IPS DF 4.7 (cell line): ENCODE results near the gene HABP2.

Source experiments
- DNase-seq: peaks from one replicate; pipeline ENCODE4 v3.0.0-alpha.2; 2013; ENCODE audit warnings: low spot score; ENCODE audit errors: extremely low read depth

HABP2 gene

GRCh38 chr10:113552701-113553100 lies at the start of gene HABP2:
HABP2 (plus strand) TSS chr10:113553053; CDS start chr10:113553122, 69 bp downstream.
- no peak for DNase-seq

DNA sequence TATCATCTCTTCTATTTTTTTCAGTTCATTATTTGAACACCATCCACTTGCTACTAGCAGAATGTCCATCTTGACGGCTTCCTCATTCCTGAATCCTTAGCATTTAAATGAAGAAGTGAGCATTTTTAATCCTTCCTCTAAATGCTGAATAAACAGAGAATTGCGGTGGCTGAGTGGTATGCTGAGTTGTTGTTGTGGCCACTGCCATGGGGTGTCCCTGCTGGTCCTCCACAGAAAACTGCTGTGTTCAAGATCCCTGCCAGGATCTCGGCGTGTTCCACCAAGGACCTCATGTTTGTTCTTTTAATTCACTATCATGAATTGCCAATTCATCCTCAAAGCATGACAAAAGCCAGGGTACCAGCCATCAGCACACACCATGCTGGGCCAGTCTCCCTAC lies 48.9 kb upstream of the HABP2 start:
- DNase-seq: no peak

DNA sequence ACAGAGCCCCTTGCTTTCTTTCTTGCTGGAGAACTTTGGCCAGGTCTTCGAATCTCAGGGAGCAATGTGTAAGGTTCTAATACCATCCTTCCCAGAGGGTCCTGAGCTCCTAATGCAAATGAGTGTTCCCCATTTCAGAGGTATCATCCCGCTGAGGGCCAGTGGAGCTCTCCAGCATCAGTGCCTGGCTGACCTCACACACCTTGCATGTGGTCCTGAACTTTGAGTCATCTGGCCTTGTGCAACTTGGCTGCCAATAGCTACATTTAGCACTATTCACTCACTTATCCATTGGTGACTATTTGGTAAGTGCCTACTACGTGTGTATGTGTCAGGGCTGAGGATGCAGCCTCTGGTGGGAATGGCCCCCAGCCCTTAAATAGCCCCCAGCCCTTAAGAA lies 48.4 kb upstream of the HABP2 start:
- DNase-seq: no peak

DNA sequence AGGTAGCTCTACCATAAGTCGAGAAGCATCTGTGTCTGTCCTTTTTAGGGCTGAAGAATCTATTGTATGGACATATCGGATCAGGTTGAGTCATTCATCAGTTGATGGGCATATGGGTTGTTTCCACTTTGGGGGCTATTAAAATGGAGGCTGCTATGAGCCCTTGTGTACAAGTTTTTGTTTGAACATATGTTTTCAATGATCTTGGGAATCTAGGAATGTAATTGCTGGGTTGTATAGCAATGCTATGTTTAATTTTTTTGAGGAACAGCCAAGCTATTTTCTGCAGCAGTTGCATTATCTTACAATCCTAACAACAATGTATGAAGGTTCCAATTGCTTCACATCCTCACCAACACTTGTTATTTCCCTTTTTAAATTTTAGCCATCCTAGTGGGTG lies 46.4 kb upstream of the HABP2 start:
- DNase-seq: no peak

- no peak for DNase-seq
Observed at GRCh38 chr10:113511419-113511818, 41.4 kb upstream of the HABP2 start.

DNA sequence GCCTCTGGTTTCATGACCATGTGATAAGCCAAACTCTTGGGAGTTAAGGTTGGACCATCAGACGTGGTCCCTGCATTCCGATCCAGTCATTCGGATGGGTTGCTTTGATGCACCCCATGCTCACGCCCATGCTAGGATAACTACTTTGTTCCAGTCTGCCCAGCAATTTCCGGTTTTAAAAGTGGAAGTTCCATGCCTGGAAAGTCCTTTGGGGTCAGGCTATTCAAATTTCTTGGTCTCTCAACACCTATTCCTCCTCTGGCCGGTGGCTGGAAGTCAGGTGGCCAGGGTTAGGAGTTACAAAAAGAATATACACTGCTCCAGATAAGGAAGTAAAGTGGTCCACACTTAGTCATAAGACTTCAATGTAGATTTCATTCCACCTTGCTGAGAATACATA lies 37.7 kb upstream of the HABP2 start:
- no peak for DNase-seq

DNA sequence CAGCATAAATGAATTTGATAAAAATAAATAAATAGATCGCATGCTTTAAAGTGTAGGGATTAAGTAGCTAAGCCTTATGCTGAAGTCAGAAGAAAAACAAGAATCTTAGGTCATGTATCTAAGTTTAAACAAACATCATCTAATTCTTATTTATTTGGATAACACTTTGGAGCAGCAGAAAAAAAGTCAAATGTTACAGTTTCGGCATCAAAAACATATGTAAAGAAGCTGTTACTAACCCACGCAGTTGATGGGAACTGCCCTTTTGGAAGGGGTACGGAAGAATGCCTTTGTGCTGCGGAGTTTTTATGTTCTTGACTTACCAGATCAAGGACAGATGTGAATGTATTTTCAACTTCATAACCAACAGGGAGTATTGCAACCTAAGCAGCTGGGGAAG lies 37.3 kb upstream of the HABP2 start:
- no peak for DNase-seq

GRCh38 chr10:113516061-113516460 lies 36.8 kb upstream of the HABP2 start:
- no peak for DNase-seq

GRCh38 chr10:113517165-113517900 lies 35.5 kb upstream of the HABP2 start:
- DNase-seq: no peak

DNA sequence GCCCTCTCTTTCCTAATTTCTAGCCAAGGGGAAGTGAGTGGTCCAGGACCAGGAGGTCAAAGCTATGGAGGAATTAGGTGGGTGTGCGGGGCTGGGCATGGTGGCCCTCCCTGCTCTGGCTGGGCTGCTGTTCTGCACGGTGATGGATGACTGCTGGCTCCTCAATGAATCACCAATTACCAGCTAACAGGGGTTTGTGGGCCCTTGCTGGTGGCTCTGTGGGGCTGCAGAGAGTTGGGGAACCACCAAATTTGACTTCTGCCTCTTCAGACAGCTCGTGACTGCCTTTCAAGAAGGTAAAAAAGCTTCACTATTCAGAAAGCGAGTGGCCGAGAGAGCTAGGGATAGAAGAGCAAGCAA lies 35.0 kb upstream of the HABP2 start:
- no peak for DNase-seq

DNA sequence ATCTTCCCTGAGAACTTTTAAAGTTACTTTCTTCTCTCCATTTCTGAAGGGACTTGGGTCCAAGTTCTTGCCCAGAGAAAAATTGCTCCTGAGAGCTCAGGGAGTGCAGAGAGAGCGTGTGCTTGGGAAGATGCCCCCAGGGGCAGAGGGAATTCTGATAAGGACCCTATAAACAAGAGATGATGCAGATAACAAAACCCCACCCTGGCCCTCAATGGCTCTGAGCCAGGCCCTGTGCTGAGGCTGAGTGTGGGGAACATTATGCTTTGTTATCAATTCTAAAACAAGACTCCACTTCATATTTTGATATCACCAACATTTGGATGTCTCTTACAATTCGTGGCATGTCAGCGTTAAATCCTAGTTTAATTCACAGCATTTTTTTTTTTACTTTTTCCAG lies 34.4 kb upstream of the HABP2 start:
- no peak for DNase-seq

- DNase-seq: no peak
Observed at GRCh38 chr10:113518816-113519591, 33.8 kb upstream of the HABP2 start.

GRCh38 chr10:113519681-113520115 lies 33.2 kb upstream of the HABP2 start:
- no peak for DNase-seq

GRCh38 chr10:113520261-113520660 lies 32.6 kb upstream of the HABP2 start:
- no peak for DNase-seq

GRCh38 chr10:113520690-113521474 lies 32.0 kb upstream of the HABP2 start:
- DNase-seq: peak; percentile 53

GRCh38 chr10:113521475-113521795 lies 31.4 kb upstream of the HABP2 start:
- no peak for DNase-seq

- DNase-seq: no peak
Observed at GRCh38 chr10:113522460-113522859, 30.4 kb upstream of the HABP2 start.

DNA sequence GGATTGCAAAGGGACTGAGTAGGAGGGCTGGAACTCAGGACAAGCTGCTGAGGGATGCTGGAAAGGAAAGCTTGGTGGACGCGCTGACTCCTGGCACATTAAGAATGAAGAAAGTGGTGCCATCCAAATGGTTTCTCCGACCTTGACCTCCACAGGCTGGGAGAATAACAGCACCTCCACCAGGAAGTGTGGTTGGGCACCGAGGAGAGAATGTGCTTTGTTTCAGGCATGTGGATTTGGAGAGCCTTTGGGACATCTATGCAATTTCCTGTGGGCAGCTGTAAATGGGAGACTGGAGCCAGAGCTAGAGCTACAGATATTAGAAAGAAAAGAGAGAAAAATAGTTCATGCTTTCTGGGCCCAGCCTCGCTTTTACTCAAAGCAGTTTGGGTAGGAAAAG lies 29.8 kb upstream of the HABP2 start:
- DNase-seq: no peak

GRCh38 chr10:113523628-113524027 lies 29.2 kb upstream of the HABP2 start:
- no peak for DNase-seq

DNA sequence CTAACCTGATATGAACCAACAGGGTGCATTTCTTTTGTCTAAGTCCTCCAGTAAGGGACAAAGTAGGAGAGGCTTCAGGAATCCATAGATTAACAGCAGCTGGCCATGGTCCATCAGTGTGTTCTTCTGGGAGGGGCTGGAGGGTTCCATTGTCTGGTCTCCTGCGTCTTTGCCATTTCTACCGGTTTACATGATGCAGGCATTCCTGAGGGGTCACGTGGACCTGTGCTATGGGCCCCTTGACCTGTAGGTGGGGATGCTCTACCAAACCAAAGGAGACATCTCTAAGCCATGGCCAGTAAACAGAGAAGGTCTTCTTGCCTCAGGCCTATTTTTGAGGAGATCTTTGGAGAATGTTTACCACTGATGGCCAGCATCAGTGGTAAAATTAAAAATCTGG lies 28.7 kb upstream of the HABP2 start:
- DNase-seq: no peak

- no peak for DNase-seq
Observed at GRCh38 chr10:113524539-113525490, 28.0 kb upstream of the HABP2 start.
